GM12878 (cell line): ENCODE results near the gene SPAG9. TPM values are rescaled to one million over a fixed set of nuclear protein-coding genes. Genes with fewer than 3 reads are reported as not detected.
A peak's percentile ranks its signal among the peaks of the same experiment; 100 is the strongest.

Experiments
- ATAC-seq: fragments of 200-7000 bp; cut with Tn5 transposase; 3 replicates; pipeline ENCODE4 v1.9.1; 2020; ENCODE audit warnings: mild to moderate bottlenecking, moderate library complexity
- BruUV-seq: library from RNA; stranded (reverse); fragments of 400-500 nt; replicated peaks from 2 replicates; lab custom pipeline; 2021; lab: Mats Ljungman, UMichigan
- CTCF ChIA-PET: fragments of 300-600 bp; sonication (Branson Sonifier 250); formaldehyde crosslinking; extraction: SDS; loops from one replicate; lab custom pipeline; 2021; ENCODE audit warnings: inconsistent platforms; lab: Yijun Ruan, JAX
- POLR2A ChIA-PET: fragments of 350-600 bp; formaldehyde crosslinking; extraction: SDS; loops from one replicate; lab custom pipeline; 2021; ENCODE audit warnings: inconsistent platforms; lab: Charles Lee
- RAD21 ChIA-PET: fragments of 300-600 bp; sonication (Branson Sonifier 250); formaldehyde crosslinking; loops from one replicate; lab custom pipeline; 2023; ENCODE audit warnings: antibody characterized with exemption; ENCODE audit not compliant: unreplicated experiment; lab: Charles Lee
- SMC1A ChIA-PET: fragments of 300-600 bp; sonication (Branson Sonifier 250); formaldehyde crosslinking; loops from one replicate; lab custom pipeline; 2023; ENCODE audit not compliant: unreplicated experiment, uncharacterized antibody; lab: Charles Lee
- DNase-seq: peaks from one replicate; pipeline ENCODE4 v3.0.0-alpha.2; 2011; ENCODE audit warnings: low read depth, low spot score
- FAIRE-seq: peaks from 3 replicates; lab custom pipeline; 2011; peaks lifted over from hg19 to GRCh38; lab: Jason Lieb, UNC
- H2AFZ ChIP-seq: 2 replicates; pipeline ENCODE4 v1.6.0; 2011; ENCODE audit warnings: low read depth, low read length, control low read depth; ENCODE audit not compliant: control insufficient read depth
- H3K27ac ChIP-seq: 2 replicates; pipeline ENCODE4 v1.5.1; 2011; ENCODE audit warnings: control low read depth; ENCODE audit not compliant: control insufficient read depth, insufficient read depth
- H3K27me3 ChIP-seq, 2 experiments: replicated peaks in 1 of 2; 2 replicates each; pipeline versions ENCODE4 v1.6.0 to v1.6.1; 2011; ENCODE audit warnings: low read length in 1 of 2; ENCODE audit not compliant: control insufficient read depth in 2 of 2, insufficient read depth in 2 of 2
- H3K36me3 ChIP-seq, 2 experiments: 2 replicates each; pipeline ENCODE4 v1.5.1; 2011; ENCODE audit warnings: low read length in 1 of 2; ENCODE audit not compliant: control insufficient read depth in 2 of 2, insufficient read depth in 2 of 2
- H3K4me1 ChIP-seq: 2 replicates; pipeline ENCODE4 v1.6.1; 2011; ENCODE audit warnings: mild to moderate bottlenecking, low read length, moderate library complexity, mixed read lengths; ENCODE audit not compliant: control insufficient read depth, insufficient read depth
- H3K4me2 ChIP-seq: 2 replicates; pipeline ENCODE4 v1.6.0; 2011; ENCODE audit warnings: control low read depth; ENCODE audit not compliant: control insufficient read depth, insufficient read depth
- H3K4me3 ChIP-seq: fragments of 200-600 bp; sonication (generic); 2 replicates; pipeline ENCODE4 v1.5.1; 2016
- H3K79me2 ChIP-seq: 2 replicates; pipeline ENCODE4 v1.6.0; 2011; ENCODE audit warnings: low read length; ENCODE audit not compliant: control insufficient read depth, insufficient read depth
- H3K9ac ChIP-seq: 2 replicates; pipeline ENCODE4 v1.8.0; 2011; ENCODE audit warnings: low read length, control low read depth, mixed read lengths; ENCODE audit not compliant: control insufficient read depth, insufficient read depth
- H3K9me3 ChIP-seq: replicated peaks from 3 replicates; pipeline ENCODE4 v1.5.1; 2011; ENCODE audit warnings: mild to moderate bottlenecking, low read length; ENCODE audit not compliant: control insufficient read depth, insufficient read depth
- H4K20me1 ChIP-seq: 2 replicates; pipeline ENCODE4 v1.6.0; 2011; ENCODE audit not compliant: control insufficient read depth, insufficient read depth
- CBX5 ChIP-seq: sonication (generic); IDR thresholded peaks from 2 replicates; pipeline ENCODE4 v1.6.1; 2016; ENCODE audit warnings: low read depth, moderate library complexity, mild to moderate bottlenecking, inconsistent platforms
- EP300 ChIP-seq, 2 experiments: fragments of 150-350 bp in 1 of 2; IDR thresholded peaks; 2 replicates each; pipeline ENCODE4 v1.6.1; 2011 to 2012; ENCODE audit warnings: low read depth in 2 of 2, low read length in 2 of 2, borderline replicate concordance in 1 of 2, improper control_type of control experiment in 1 of 2, inconsistent platforms in 1 of 2; ENCODE audit not compliant: control insufficient read depth in 1 of 2
- HDGF ChIP-seq: fragments of 450-650 bp; IDR thresholded peaks from 2 replicates; pipeline ENCODE4 v1.6.1; 2016; ENCODE audit warnings: antibody characterized with exemption
- IKZF1 ChIP-seq: fragments of 450-650 bp; conservative IDR thresholded peaks from 2 replicates; pipeline ENCODE4 v1.6.1; 2017; ENCODE audit warnings: antibody characterized with exemption, mild to moderate bottlenecking
- IKZF2 ChIP-seq, 2 experiments: fragments of 450-650 bp; IDR thresholded peaks; 2 replicates each; pipeline ENCODE4 v1.6.1; 2017; ENCODE audit warnings: mild to moderate bottlenecking in 2 of 2, moderate library complexity in 2 of 2
- IRF4 ChIP-seq: IDR thresholded peaks from 2 replicates; pipeline ENCODE4 v1.6.1; 2011; ENCODE audit warnings: low read depth, low read length
- MEF2A ChIP-seq: IDR thresholded peaks from 2 replicates; pipeline ENCODE4 v1.6.1; 2011; ENCODE audit warnings: low read depth, mild to moderate bottlenecking, low read length, moderate library complexity; ENCODE audit not compliant: insufficient read depth
- MEF2B ChIP-seq: fragments of 450-650 bp; IDR thresholded peaks from 2 replicates; pipeline ENCODE4 v1.6.1; 2018; ENCODE audit warnings: mild to moderate bottlenecking, moderate library complexity; ENCODE audit not compliant: partially characterized antibody, poor library complexity, severe bottlenecking
- MTA2 ChIP-seq: fragments of 450-650 bp; IDR thresholded peaks from 2 replicates; pipeline ENCODE4 v1.6.1; 2016; ENCODE audit warnings: low read depth, mild to moderate bottlenecking, moderate library complexity
- MYB ChIP-seq: fragments of 150-350 bp; IDR thresholded peaks from 2 replicates; pipeline ENCODE4 v1.6.1; 2014; ENCODE audit warnings: mild to moderate bottlenecking, low read depth, low read length, borderline replicate concordance
- NR2C1 ChIP-seq: fragments of 450-650 bp; IDR thresholded peaks from 2 replicates; pipeline ENCODE4 v1.6.1; 2017; ENCODE audit warnings: antibody characterized with exemption, mild to moderate bottlenecking, moderate library complexity
- NR2F1 ChIP-seq: fragments of 450-650 bp; conservative IDR thresholded peaks from 2 replicates; pipeline ENCODE4 v1.6.1; 2017; ENCODE audit warnings: mild to moderate bottlenecking
- NRF1 ChIP-seq: conservative IDR thresholded peaks from 2 replicates; pipeline ENCODE4 v1.6.1; 2011; ENCODE audit warnings: mild to moderate bottlenecking, low read depth, low read length, improper control_type of control experiment
- PAX5 ChIP-seq: IDR thresholded peaks from 2 replicates; pipeline ENCODE4 v1.6.1; 2011; ENCODE audit warnings: low read depth, low read length, borderline replicate concordance
- RELB ChIP-seq: fragments of 450-650 bp; IDR thresholded peaks from 2 replicates; pipeline ENCODE4 v1.6.1; 2017; ENCODE audit warnings: low read depth, mild to moderate bottlenecking, moderate library complexity
- RUNX3 ChIP-seq: IDR thresholded peaks from 2 replicates; pipeline ENCODE4 v1.6.1; 2012; ENCODE audit warnings: low read length, inconsistent platforms
- ZNF207 ChIP-seq: fragments of 450-650 bp; IDR thresholded peaks from 2 replicates; pipeline ENCODE4 v1.6.1; 2014; ENCODE audit warnings: antibody characterized with exemption, mild to moderate bottlenecking, borderline replicate concordance
- ZNF687 ChIP-seq: fragments of 450-650 bp; IDR thresholded peaks from 2 replicates; pipeline ENCODE4 v1.6.1; 2017; ENCODE audit warnings: mild to moderate bottlenecking, moderate library complexity
- in situ Hi-C: fragments of 300-500 bp; cut with MboI; formaldehyde crosslinking; loops from 9 replicates; pipeline ENCODE4 v1.14.3; 2018; ENCODE audit warnings: mixed read lengths
- intact Hi-C: fragments of 100-400 bp; cut with micrococcal nuclease; formaldehyde crosslinking; loops from one replicate; pipeline ENCODE4 v1.14.2; 2022; ENCODE audit not compliant: unreplicated experiment
- polyA plus RNA-seq, 11 experiments: library from polyadenylated mRNA; depleted of rRNA in 4 of 11; unstranded in 6 of 11; stranded (reverse) in 5 of 11; fragments of >200 nt; fragmentation: Nextera tagmentation in 4 of 11; fragmentation: Illumina TruSeq in 1 of 11; extraction: Ambion mirVana in 4 of 11; extraction: Trizol in 1 of 11; gene quantifications; 1 replicate in 1 of 11; 2 replicates in 10 of 11; pipeline versions ENCODE4 v1.2.1 to v1.2.3, GENCODE V29; 2011 to 2016; ENCODE audit warnings: inconsistent platforms in 2 of 11, missing spikeins in 2 of 11, low read depth in 1 of 11
- total RNA-seq, 4 experiments: library from RNA; depleted of rRNA in 3 of 4; stranded (reverse); fragments of >200 nt in 3 of 4; fragmentation: Illumina TruSeq in 1 of 4; extraction: Trizol in 1 of 4; gene quantifications; 2 replicates each; pipeline versions ENCODE4 v1.2.1 to v1.2.3, GENCODE V29; 2013 to 2021
- TF ChIP-seq, protein P1 (sequence below): IDR thresholded peaks from 2 replicates; pipeline ENCODE4 v1.6.1; 2012; ENCODE audit warnings: low read length, inconsistent platforms

The SPAG9 gene
- total and polyA plus RNA-seq, 10 of the 15 experiments (the other 5 are each of a cell fraction or from before 2014, with no cell fraction given): 6.6 to 42.0 (median 24.9) TPM

GRCh38 chr17:51132964-51133319, 12.3 kb upstream of the SPAG9 start:
- H3K79me2 ChIP-seq: no peaks in the 10 kb centered on the region
- no peak overlapping the region for H3K4me3 ChIP-seq
- H3K4me1 ChIP-seq: peaks cover 13% of the 10 kb centered on the region
- ATAC-seq (peak; percentile 83), DNase-seq (no peak), FAIRE-seq (no peak)
- H3K4me2 ChIP-seq: no peak overlapping the region; the same call in 1 of the 2 replicates
- H3K27me3 ChIP-seq: no peaks in the 10 kb centered on the region
- H3K27ac ChIP-seq: no peak overlapping the region
- ChIA-PET RAD21 (interaction anchor here (1.0 to 1.7 kb wide), 4 partner anchors 9 to 16 kb away, joined by 3 to 4 read pairs (median 3); partner anchors contain the start of gene SPAG9), POLR2A (interaction anchor here (0.6 kb wide), 1 partner anchor 12 kb away, joined by 3 read pairs; no protein-coding TSS in a partner anchor), SMC1A (interaction anchor here (0.8 to 2.1 kb wide), 3 partner anchors 14 to 41 kb away, joined by 3 to 6 read pairs (median 3); partner anchors contain the start of gene NME1), CTCF (interaction anchor here (2.6 kb wide), 1 partner anchor 20 kb away, joined by 9 read pairs; the partner anchor contains the start of gene NME1)
- intact Hi-C loops: no loop called here
- in situ Hi-C loops: no loop called here
- H3K9me3 ChIP-seq: no peaks in the 10 kb centered on the region; the same call in 1 of the 3 replicates
- no peaks in the 10 kb centered on the region for H3K36me3 ChIP-seq
- no peak overlapping the region for H3K9ac ChIP-seq
- no TSS peak for BruUV-seq
- no peak overlapping the region for H2AFZ ChIP-seq
- no peaks in the 10 kb centered on the region for H4K20me1 ChIP-seq
- TF ChIP-seq HDGF: 0 out of 2 replicates have a peak, but pooled peaks have one; percentile 16
- peak; percentile 71 for TF ChIP-seq MEF2B
- no peak for TF ChIP-seq MYB
- no peak for TF ChIP-seq PAX5
- TF ChIP-seq MEF2A: peak; percentile 76; the same call in 1 of the 2 replicates
- TF ChIP-seq ZNF207: no peak
- TF ChIP-seq, protein P1, sequence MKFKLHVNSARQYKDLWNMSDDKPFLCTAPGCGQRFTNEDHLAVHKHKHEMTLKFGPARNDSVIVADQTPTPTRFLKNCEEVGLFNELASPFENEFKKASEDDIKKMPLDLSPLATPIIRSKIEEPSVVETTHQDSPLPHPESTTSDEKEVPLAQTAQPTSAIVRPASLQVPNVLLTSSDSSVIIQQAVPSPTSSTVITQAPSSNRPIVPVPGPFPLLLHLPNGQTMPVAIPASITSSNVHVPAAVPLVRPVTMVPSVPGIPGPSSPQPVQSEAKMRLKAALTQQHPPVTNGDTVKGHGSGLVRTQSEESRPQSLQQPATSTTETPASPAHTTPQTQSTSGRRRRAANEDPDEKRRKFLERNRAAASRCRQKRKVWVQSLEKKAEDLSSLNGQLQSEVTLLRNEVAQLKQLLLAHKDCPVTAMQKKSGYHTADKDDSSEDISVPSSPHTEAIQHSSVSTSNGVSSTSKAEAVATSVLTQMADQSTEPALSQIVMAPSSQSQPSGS: peak; percentile 62; the same call in 1 of the 2 replicates
- peak; percentile 83 for TF ChIP-seq IKZF1
- 0 out of 2 replicates have a peak, but pooled peaks have one; percentile 43 for TF ChIP-seq IRF4
- TF ChIP-seq RELB: peak; percentile 60; the same call in 1 of the 2 replicates
- 0 out of 2 replicates have a peak, but pooled peaks have one; percentile 11 for TF ChIP-seq NR2C1
- TF ChIP-seq EP300 (IDR thresholded peaks at IDR 0.05; ENCODE audit: borderline replicate concordance in 1 of 2, control insufficient read depth in 1 of 2, low read depth in 2 of 2, low read length in 2 of 2): no peak
- TF ChIP-seq NR2F1: peak; percentile 80
- peak; percentile 62 for TF ChIP-seq RUNX3
- peak; percentile 82 to 85 for TF ChIP-seq IKZF2 (IDR thresholded peaks at IDR 0.05)
- TF ChIP-seq ZNF687: no peak
- TF ChIP-seq NRF1: no peak
- 0 out of 2 replicates have a peak, but pooled peaks have one; percentile 20 for TF ChIP-seq MTA2
- TF ChIP-seq CBX5: no peak
